Neural cell (in vitro differentiated cells): ENCODE results near the gene KYAT1. TPM values are rescaled to one million over a fixed set of nuclear protein-coding genes. Genes with fewer than 3 reads are reported as not detected.

Experiments used
- H2AFZ ChIP-seq: fragments of 200-600, 300-800 bp; sonication (generic), shearing (Covaris generic); 2 replicates; pipeline ENCODE4 v1.6.0; 2014; ENCODE audit warnings: low read depth, mild to moderate bottlenecking, antibody characterized with exemption, low read length, moderate library complexity
- H3F3A ChIP-seq: fragments of 200-600 bp; shearing (Covaris generic); 2 replicates; pipeline ENCODE4 v1.6.1; 2016; ENCODE audit warnings: mild to moderate bottlenecking, moderate library complexity, mixed read lengths, antibody characterized with exemption, low read length; ENCODE audit not compliant: insufficient read depth, poor library complexity, severe bottlenecking
- H3K27ac ChIP-seq: fragments of 200-600, 300-800 bp; sonication (generic), shearing (Covaris generic); 2 replicates; pipeline ENCODE4 v1.5.1; 2014; ENCODE audit warnings: mild to moderate bottlenecking, low read length, moderate library complexity
- H3K27me3 ChIP-seq: fragments of 300-800, 200-600 bp; sonication (generic), shearing (Covaris generic); 2 replicates; pipeline ENCODE4 v1.6.0; 2014; ENCODE audit warnings: mild to moderate bottlenecking, low read depth, low read length, moderate library complexity; ENCODE audit not compliant: insufficient read depth
- H3K36me3 ChIP-seq: fragments of 300-800, 200-600 bp; sonication (generic), shearing (Covaris generic); 2 replicates; pipeline ENCODE4 v1.5.1; 2014; ENCODE audit warnings: mild to moderate bottlenecking, antibody characterized with exemption, low read length, moderate library complexity; ENCODE audit not compliant: insufficient read depth
- H3K4me2 ChIP-seq: fragments of 300-800, 200-600 bp; sonication (generic), shearing (Covaris generic); 2 replicates; pipeline ENCODE4 v1.6.0; 2014; ENCODE audit warnings: mild to moderate bottlenecking, low read length
- H3K4me3 ChIP-seq: fragments of 300-800, 200-600 bp; sonication (generic), shearing (Covaris generic); 2 replicates; pipeline ENCODE4 v1.5.1; 2014; ENCODE audit warnings: mild to moderate bottlenecking, low read length, moderate library complexity
- H3K79me2 ChIP-seq: fragments of 200-600 bp; shearing (Covaris generic); replicated peaks from 2 replicates; pipeline ENCODE4 v1.6.0; 2014; ENCODE audit warnings: mild to moderate bottlenecking, low read length, moderate library complexity; ENCODE audit not compliant: insufficient read depth
- H3K9ac ChIP-seq: fragments of 300-800, 200-600 bp; sonication (generic), shearing (Covaris generic); 2 replicates; pipeline ENCODE4 v1.6.1; 2016; ENCODE audit warnings: mild to moderate bottlenecking, low read length, mixed read lengths
- H3K9me2 ChIP-seq: fragments of 200-600 bp; shearing (Covaris generic); 2 replicates; pipeline ENCODE4 v1.6.1; 2016; ENCODE audit warnings: mild to moderate bottlenecking, low read length, mixed read lengths; ENCODE audit not compliant: insufficient read depth
- H3K9me3 ChIP-seq: fragments of 200-600, 300-800 bp; sonication (generic), shearing (Covaris generic); 2 replicates; pipeline ENCODE4 v1.6.1; 2016; ENCODE audit warnings: mild to moderate bottlenecking, mixed run types, low read length, moderate library complexity, mixed read lengths
- H4K20me1 ChIP-seq: fragments of 200-600 bp; shearing (Covaris generic); 2 replicates; pipeline ENCODE4 v1.6.1; 2016; ENCODE audit warnings: mild to moderate bottlenecking, mixed run types; ENCODE audit not compliant: insufficient read depth
- EP300 ChIP-seq: fragments of 450-650 bp; conservative IDR thresholded peaks from 2 replicates; pipeline ENCODE4 v1.6.1; 2014; ENCODE audit warnings: antibody characterized with exemption, mild to moderate bottlenecking, moderate library complexity; ENCODE audit not compliant: poor library complexity, severe bottlenecking
- EZH2 ChIP-seq: fragments of 200-600, 300-800 bp; shearing (Covaris generic), sonication (generic); IDR thresholded peaks from 2 replicates; pipeline ENCODE4 v1.6.1; 2014; ENCODE audit warnings: antibody characterized with exemption, low read length, borderline replicate concordance, mild to moderate bottlenecking; ENCODE audit not compliant: insufficient read depth, poor library complexity, severe bottlenecking
- MXI1 ChIP-seq: fragments of 450-650 bp; conservative IDR thresholded peaks from 2 replicates; pipeline ENCODE4 v1.6.1; 2014; ENCODE audit warnings: antibody characterized with exemption, mild to moderate bottlenecking; ENCODE audit not compliant: poor library complexity, severe bottlenecking
- POLR2AphosphoS5 ChIP-seq: IDR thresholded peaks from 2 replicates; pipeline ENCODE4 v1.6.1; 2012
- RAD21 ChIP-seq: fragments of 450-650 bp; conservative IDR thresholded peaks from 2 replicates; pipeline ENCODE4 v1.6.1; 2014; ENCODE audit warnings: antibody characterized with exemption, mild to moderate bottlenecking, moderate library complexity
- SMC3 ChIP-seq: fragments of 450-650 bp; conservative IDR thresholded peaks from 2 replicates; pipeline ENCODE4 v1.6.1; 2014; ENCODE audit warnings: antibody characterized with exemption, mild to moderate bottlenecking, moderate library complexity; ENCODE audit not compliant: poor library complexity
- TAF1 ChIP-seq: IDR thresholded peaks from 2 replicates; pipeline ENCODE4 v1.6.1; 2012; ENCODE audit warnings: low read depth
- polyA plus RNA-seq: library from polyadenylated mRNA; depleted of rRNA; stranded (reverse); fragments of >200 nt; gene quantifications from 2 replicates; pipeline ENCODE4 v1.2.3, GENCODE V29; 2014
- TF ChIP-seq, protein P1 (sequence below): IDR thresholded peaks from 2 replicates; pipeline ENCODE4 v1.6.1; 2012; ENCODE audit warnings: borderline replicate concordance
- TF ChIP-seq, protein P2 (sequence below): fragments of 450-650 bp; IDR thresholded peaks from 2 replicates; pipeline ENCODE4 v1.5.1; 2014; ENCODE audit warnings: antibody characterized with exemption, mild to moderate bottlenecking, moderate library complexity; ENCODE audit not compliant: poor library complexity, severe bottlenecking

The KYAT1 gene
- polyA plus RNA-seq, 1 donor from 2014 or later = 22.6 TPM

DNA sequence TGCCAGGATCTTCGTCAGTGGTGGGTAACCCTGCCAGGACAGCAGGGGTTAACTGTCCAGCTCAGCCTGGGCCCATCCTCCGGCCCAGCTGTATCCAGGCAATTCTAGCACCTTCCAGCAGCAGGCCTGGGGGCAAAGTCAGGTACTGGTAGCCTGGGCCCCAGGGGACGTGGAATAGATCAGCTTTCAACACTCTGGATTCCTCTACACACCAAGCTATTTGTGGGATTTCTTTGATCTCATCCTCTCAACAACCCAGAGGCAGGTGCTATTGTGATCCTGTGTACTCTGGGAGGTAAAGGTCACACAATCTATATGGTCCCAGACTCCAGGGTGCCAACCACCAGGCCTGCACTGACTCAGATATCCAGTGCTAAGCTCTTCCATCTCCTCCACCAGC is 43.4 kb downstream of the KYAT1 start:
- Histone ChIP-seq H3K27me3 (no peaks in the 10 kb centered on the region), H2AFZ (no peak overlapping the region), H3F3A (no peaks in the 10 kb centered on the region), H3K9me3 (no peaks in the 10 kb centered on the region), H3K27ac (no peak overlapping the region), H3K4me2 (no peak overlapping the region), H3K79me2 (no peaks in the 10 kb centered on the region), H3K36me3 (no peaks in the 10 kb centered on the region), H3K9me2 (no peaks in the 10 kb centered on the region), H3K9ac (no peak overlapping the region), H3K4me3 (no peak overlapping the region), H4K20me1 (no peaks in the 10 kb centered on the region)
- TF ChIP-seq MXI1 = no peak
- TF ChIP-seq, protein P1, sequence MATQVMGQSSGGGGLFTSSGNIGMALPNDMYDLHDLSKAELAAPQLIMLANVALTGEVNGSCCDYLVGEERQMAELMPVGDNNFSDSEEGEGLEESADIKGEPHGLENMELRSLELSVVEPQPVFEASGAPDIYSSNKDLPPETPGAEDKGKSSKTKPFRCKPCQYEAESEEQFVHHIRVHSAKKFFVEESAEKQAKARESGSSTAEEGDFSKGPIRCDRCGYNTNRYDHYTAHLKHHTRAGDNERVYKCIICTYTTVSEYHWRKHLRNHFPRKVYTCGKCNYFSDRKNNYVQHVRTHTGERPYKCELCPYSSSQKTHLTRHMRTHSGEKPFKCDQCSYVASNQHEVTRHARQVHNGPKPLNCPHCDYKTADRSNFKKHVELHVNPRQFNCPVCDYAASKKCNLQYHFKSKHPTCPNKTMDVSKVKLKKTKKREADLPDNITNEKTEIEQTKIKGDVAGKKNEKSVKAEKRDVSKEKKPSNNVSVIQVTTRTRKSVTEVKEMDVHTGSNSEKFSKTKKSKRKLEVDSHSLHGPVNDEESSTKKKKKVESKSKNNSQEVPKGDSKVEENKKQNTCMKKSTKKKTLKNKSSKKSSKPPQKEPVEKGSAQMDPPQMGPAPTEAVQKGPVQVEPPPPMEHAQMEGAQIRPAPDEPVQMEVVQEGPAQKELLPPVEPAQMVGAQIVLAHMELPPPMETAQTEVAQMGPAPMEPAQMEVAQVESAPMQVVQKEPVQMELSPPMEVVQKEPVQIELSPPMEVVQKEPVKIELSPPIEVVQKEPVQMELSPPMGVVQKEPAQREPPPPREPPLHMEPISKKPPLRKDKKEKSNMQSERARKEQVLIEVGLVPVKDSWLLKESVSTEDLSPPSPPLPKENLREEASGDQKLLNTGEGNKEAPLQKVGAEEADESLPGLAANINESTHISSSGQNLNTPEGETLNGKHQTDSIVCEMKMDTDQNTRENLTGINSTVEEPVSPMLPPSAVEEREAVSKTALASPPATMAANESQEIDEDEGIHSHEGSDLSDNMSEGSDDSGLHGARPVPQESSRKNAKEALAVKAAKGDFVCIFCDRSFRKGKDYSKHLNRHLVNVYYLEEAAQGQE = no peak
- no peak for TF ChIP-seq TAF1
- no peak for TF ChIP-seq RAD21
- no peak for TF ChIP-seq SMC3
- TF ChIP-seq, protein P2, sequence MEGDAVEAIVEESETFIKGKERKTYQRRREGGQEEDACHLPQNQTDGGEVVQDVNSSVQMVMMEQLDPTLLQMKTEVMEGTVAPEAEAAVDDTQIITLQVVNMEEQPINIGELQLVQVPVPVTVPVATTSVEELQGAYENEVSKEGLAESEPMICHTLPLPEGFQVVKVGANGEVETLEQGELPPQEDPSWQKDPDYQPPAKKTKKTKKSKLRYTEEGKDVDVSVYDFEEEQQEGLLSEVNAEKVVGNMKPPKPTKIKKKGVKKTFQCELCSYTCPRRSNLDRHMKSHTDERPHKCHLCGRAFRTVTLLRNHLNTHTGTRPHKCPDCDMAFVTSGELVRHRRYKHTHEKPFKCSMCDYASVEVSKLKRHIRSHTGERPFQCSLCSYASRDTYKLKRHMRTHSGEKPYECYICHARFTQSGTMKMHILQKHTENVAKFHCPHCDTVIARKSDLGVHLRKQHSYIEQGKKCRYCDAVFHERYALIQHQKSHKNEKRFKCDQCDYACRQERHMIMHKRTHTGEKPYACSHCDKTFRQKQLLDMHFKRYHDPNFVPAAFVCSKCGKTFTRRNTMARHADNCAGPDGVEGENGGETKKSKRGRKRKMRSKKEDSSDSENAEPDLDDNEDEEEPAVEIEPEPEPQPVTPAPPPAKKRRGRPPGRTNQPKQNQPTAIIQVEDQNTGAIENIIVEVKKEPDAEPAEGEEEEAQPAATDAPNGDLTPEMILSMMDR = no peak
- no peak for TF ChIP-seq EP300
- TF ChIP-seq EZH2 = no peak
- no peak for TF ChIP-seq POLR2AphosphoS5

DNA sequence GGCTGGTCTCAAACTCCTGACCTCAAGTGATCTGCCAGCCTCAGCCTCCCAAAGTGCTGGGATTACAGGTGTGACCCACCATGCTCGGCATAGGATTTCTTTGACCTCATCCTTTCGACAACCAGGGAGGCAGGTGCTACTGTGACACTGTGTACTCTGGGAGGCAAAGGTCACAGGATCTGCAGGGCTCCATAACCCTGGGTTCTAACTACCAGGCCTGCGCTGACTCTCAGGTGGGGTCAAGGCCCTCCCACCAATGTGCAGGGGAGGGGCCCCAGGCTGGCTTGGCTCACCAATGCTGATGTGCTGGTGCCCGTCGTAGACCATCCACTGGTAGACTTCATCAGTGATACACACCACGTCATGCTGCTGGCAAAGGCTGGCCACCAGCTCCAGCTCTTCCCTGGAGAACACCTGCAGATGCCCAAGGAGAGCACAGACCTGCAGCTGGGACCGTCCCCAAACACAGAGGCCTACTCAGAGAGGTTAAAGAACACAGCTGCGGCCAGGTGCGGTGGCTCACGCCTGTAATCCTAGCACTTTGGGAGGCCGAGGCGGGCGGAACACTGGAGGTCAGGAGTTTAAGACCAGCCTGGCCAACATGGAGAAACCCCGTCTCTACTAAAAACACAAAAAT is 45.1 kb downstream of the KYAT1 start:
- Histone ChIP-seq H3K79me2 (no peaks in the 10 kb centered on the region), H3K9ac (no peak overlapping the region), H2AFZ (no peak overlapping the region), H3K36me3 (no peaks in the 10 kb centered on the region), H3F3A (no peaks in the 10 kb centered on the region), H3K9me2 (no peaks in the 10 kb centered on the region), H3K4me3 (no peak overlapping the region), H3K27ac (no peak overlapping the region), H3K27me3 (no peaks in the 10 kb centered on the region), H3K9me3 (no peaks in the 10 kb centered on the region), H3K4me2 (no peak overlapping the region), H4K20me1 (no peaks in the 10 kb centered on the region)
- TF ChIP-seq POLR2AphosphoS5 = no peak
- no peak for TF ChIP-seq EZH2
- no peak for TF ChIP-seq MXI1
- TF ChIP-seq EP300 = no peak
- TF ChIP-seq SMC3 = no peak
- no peak for TF ChIP-seq RAD21
- TF ChIP-seq, protein P1 = no peak
- TF ChIP-seq, protein P2 = no peak
- no peak for TF ChIP-seq TAF1
